Measurements from ENCODE around the gene KRTAP9-6.

The KRTAP9-6 gene

DNA sequence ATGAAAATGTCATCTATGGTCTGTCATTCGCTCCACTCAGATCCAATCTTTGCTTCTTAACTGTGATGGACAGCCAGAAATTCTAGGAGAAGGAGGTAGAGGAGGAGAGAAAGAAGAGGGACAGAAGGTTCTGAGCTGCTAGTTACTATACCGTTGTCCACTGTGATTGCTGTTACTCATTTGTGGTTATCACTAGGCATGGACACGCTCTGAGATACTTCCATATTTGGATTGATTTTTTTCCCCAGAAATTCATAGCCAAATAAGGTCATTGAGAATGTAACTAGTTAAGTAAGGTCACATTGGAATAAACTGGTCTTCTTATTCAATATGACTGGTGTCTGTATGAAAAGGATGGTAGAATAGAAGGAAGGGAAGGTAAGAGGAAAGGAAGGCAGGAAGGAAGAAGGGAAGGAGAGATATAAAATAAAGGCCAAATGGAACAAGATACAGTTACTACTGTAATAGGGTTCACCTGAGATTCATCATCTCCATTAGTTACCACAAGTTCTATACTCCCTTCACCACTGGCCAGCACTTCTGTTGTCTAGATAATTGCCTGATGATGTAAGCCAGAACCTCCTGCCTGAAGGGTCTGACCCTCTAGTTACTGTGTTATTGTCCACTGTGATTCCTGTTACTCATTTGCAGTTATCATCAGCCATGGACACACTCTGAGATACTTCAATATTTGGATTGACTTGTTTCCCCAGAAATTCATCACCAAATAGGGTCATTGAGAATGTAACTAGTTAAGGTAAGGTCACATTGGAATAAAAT is 13.2 kb downstream of the KRTAP9-6 start:
- Histone ChIP-seq H3K9me3 (ENCODE audit: low read length) (no peaks in the 10 kb centered on the region), H3K9ac (ENCODE audit: low read length) (no peak overlapping the region), H3K4me2 (ENCODE audit: low read length) (no peak overlapping the region), H3F3A (ENCODE audit: insufficient read depth, low read length) (no peaks in the 10 kb centered on the region), H3K27me3 (ENCODE audit: insufficient read depth, low read length) (no peaks in the 10 kb centered on the region), H3K79me2 (ENCODE audit: insufficient read depth, low read length) (no peaks in the 10 kb centered on the region), H3K9me2 (ENCODE audit: low read depth, low read length) (no peaks in the 10 kb centered on the region), H4K20me1 (ENCODE audit: insufficient read depth, low read length) (no peaks in the 10 kb centered on the region), H3K4me1 (ENCODE audit: insufficient read depth, low read length, severe bottlenecking) (no peaks in the 10 kb centered on the region), H3K36me3 (ENCODE audit: insufficient read depth, low read length) (no peaks in the 10 kb centered on the region), H3K4me3 (ENCODE audit: low read depth, low read length, poor library complexity, severe bottlenecking) (no peak overlapping the region), H3K27ac (ENCODE audit: low read depth, low read length, poor library complexity, severe bottlenecking) (no peak overlapping the region), H2AFZ (ENCODE audit: low read length) (no peak overlapping the region)
- TF ChIP-seq, protein P1, sequence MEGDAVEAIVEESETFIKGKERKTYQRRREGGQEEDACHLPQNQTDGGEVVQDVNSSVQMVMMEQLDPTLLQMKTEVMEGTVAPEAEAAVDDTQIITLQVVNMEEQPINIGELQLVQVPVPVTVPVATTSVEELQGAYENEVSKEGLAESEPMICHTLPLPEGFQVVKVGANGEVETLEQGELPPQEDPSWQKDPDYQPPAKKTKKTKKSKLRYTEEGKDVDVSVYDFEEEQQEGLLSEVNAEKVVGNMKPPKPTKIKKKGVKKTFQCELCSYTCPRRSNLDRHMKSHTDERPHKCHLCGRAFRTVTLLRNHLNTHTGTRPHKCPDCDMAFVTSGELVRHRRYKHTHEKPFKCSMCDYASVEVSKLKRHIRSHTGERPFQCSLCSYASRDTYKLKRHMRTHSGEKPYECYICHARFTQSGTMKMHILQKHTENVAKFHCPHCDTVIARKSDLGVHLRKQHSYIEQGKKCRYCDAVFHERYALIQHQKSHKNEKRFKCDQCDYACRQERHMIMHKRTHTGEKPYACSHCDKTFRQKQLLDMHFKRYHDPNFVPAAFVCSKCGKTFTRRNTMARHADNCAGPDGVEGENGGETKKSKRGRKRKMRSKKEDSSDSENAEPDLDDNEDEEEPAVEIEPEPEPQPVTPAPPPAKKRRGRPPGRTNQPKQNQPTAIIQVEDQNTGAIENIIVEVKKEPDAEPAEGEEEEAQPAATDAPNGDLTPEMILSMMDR (IDR thresholded peaks at IDR 0.05; ENCODE audit: low read length) = no peak
- no peak for TF ChIP-seq EZH2 (IDR thresholded peaks at IDR 0.05; ENCODE audit: borderline replicate concordance, low read length)

GRCh38 chr17:41284043-41284442 is 18.9 kb downstream of the KRTAP9-6 start:
- Histone ChIP-seq H3K79me2 (ENCODE audit: insufficient read depth, low read length) (no peaks in the 10 kb centered on the region), H3F3A (ENCODE audit: insufficient read depth, low read length) (no peaks in the 10 kb centered on the region), H3K4me3 (ENCODE audit: low read depth, low read length, poor library complexity, severe bottlenecking) (no peak overlapping the region), H3K27ac (ENCODE audit: low read depth, low read length, poor library complexity, severe bottlenecking) (no peak overlapping the region), H3K9me3 (ENCODE audit: low read length) (no peaks in the 10 kb centered on the region), H3K4me2 (ENCODE audit: low read length) (no peak overlapping the region), H3K36me3 (ENCODE audit: insufficient read depth, low read length) (no peaks in the 10 kb centered on the region), H4K20me1 (ENCODE audit: insufficient read depth, low read length) (no peaks in the 10 kb centered on the region), H3K4me1 (ENCODE audit: insufficient read depth, low read length, severe bottlenecking) (no peaks in the 10 kb centered on the region), H2AFZ (ENCODE audit: low read length) (no peak overlapping the region), H3K27me3 (ENCODE audit: insufficient read depth, low read length) (no peaks in the 10 kb centered on the region), H3K9ac (ENCODE audit: low read length) (no peak overlapping the region), H3K9me2 (ENCODE audit: low read depth, low read length) (no peaks in the 10 kb centered on the region)
- no peak for TF ChIP-seq EZH2 (IDR thresholded peaks at IDR 0.05; ENCODE audit: borderline replicate concordance, low read length)
- TF ChIP-seq, protein P1 (IDR thresholded peaks at IDR 0.05; ENCODE audit: low read length) = no peak

- Histone ChIP-seq H3K4me3 (ENCODE audit: low read depth, low read length, poor library complexity, severe bottlenecking) (no peak overlapping the region), H3K27ac (ENCODE audit: low read depth, low read length, poor library complexity, severe bottlenecking) (no peak overlapping the region), H2AFZ (ENCODE audit: low read length) (no peak overlapping the region), H3F3A (ENCODE audit: insufficient read depth, low read length) (no peaks in the 10 kb centered on the region), H3K9me3 (ENCODE audit: low read length) (no peaks in the 10 kb centered on the region), H3K4me1 (ENCODE audit: insufficient read depth, low read length, severe bottlenecking) (no peaks in the 10 kb centered on the region), H3K9me2 (ENCODE audit: low read depth, low read length) (no peaks in the 10 kb centered on the region), H3K79me2 (ENCODE audit: insufficient read depth, low read length) (no peaks in the 10 kb centered on the region), H4K20me1 (ENCODE audit: insufficient read depth, low read length) (no peaks in the 10 kb centered on the region), H3K4me2 (ENCODE audit: low read length) (no peak overlapping the region), H3K27me3 (ENCODE audit: insufficient read depth, low read length) (no peaks in the 10 kb centered on the region), H3K36me3 (ENCODE audit: insufficient read depth, low read length) (no peaks in the 10 kb centered on the region), H3K9ac (ENCODE audit: low read length) (no peak overlapping the region)
- no peak for TF ChIP-seq EZH2 (IDR thresholded peaks at IDR 0.05; ENCODE audit: borderline replicate concordance, low read length)
- TF ChIP-seq, protein P1 (IDR thresholded peaks at IDR 0.05; ENCODE audit: low read length) = no peak
These were observed 19.4 kb downstream of the KRTAP9-6 start for GRCh38 chr17:41284546-41284945.
